HL-60 (cell line): ENCODE data around the gene AIFM1.

Experiments used
- CTCF ChIP-seq: IDR thresholded peaks from one replicate; pipeline ENCODE4 v1.5.1; 2011; ENCODE audit warnings: low read length, control low read depth, inconsistent platforms; ENCODE audit not compliant: insufficient read depth
- POLR2AphosphoS5 ChIP-seq: IDR thresholded peaks from 2 replicates; pipeline ENCODE4 v1.6.1; 2012; ENCODE audit warnings: low read depth
- SPI1 ChIP-seq: IDR thresholded peaks from 2 replicates; pipeline ENCODE4 v1.6.1; 2012; ENCODE audit warnings: low read depth, mild to moderate bottlenecking, borderline replicate concordance

- TF ChIP-seq CTCF (no peak), POLR2AphosphoS5 (no peak), SPI1 (no peak)
Observed at GRCh38 chrX:130083107-130083490, 82.5 kb downstream of the AIFM1 start.
